Nucleus accumbens (tissue), 56 donors: ENCODE results near the gene VMAC.
"Not testable (repeated sequence)": the region's sequence is repeated elsewhere in the genome, so short reads cannot be mapped to it uniquely, and the experiment has no call there.

Source experiments
- DNase-seq, 56 donors: peaks; one replicate each; lab custom pipeline; 2025; lab: John Stamatoyannopoulos, UW

Gene VMAC, protein sequence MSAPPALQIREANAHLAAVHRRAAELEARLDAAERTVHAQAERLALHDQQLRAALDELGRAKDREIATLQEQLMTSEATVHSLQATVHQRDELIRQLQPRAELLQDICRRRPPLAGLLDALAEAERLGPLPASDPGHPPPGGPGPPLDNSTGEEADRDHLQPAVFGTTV

DNA sequence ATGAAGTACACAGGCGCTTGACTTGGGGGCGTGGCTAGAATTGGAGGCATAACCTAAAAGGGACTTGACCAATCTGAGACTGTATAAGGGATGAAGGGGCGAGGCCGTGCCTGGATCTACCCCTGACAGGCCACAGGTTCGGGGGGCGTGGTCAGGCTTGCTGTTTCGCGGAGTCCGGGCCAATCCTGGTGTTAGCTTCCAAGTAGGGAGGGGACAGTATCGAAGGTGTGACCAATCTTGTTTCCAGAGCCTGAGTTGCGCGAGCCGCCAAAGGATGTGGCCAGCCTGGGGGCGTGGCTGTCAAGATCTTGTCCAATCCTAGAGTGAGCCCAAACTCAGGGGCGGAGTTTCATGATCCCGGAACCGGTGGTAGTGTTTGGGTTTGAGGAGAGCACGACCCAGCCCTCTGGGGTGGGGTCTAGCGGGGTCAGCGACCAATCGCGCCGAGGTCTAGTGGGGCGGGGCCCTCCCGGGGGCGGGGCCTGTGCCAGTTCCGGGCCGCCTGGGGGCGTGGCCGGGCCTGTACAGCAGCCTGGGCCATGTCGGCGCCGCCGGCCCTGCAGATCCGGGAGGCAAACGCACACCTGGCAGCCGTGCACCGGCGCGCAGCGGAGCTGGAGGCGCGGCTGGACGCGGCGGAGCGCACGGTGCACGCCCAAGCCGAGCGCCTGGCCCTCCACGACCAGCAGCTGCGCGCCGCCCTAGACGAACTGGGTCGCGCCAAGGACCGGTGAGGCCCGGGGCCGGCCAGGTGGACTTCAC, at the start of gene VMAC:
Gene VMAC (plus strand): TSS at position 521 of the 762 bp plus-strand sequence. CDS start 19 bp downstream, at position 540.
- DNase-seq = peak; percentile 96 to 100 (median 100)

DNA sequence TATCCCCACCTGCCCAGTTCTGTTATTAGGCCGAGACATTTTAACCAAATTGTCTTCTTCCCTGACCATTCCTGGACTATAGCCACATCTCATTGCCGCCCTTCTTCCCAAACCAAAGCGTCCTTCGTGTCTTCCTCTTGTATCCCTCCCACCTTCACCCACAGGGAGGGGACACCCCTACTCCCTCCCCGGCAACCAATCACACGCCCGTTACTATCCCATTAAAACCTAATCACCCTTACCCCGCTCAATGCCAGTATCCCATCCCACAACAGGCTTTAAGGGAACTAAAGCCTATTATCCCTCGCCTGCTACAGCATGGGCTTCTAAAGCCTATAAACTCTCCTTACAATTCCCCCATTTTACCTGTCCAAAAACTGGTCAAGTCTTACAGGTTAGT, 49.5 kb upstream of the VMAC start:
- not testable (repeated sequence) for DNase-seq

- no peak for DNase-seq
These were observed 47.2 kb upstream of the VMAC start for GRCh38 chr19:5857203-5858081.

GRCh38 chr19:5863030-5863665, 41.5 kb upstream of the VMAC start:
- DNase-seq = no peak

GRCh38 chr19:5864013-5864720, 40.5 kb upstream of the VMAC start:
- peak in 1 of 56 donors; percentile 39 for DNase-seq

- DNase-seq = no peak
These were observed 39.8 kb upstream of the VMAC start for GRCh38 chr19:5864725-5865486.

DNA sequence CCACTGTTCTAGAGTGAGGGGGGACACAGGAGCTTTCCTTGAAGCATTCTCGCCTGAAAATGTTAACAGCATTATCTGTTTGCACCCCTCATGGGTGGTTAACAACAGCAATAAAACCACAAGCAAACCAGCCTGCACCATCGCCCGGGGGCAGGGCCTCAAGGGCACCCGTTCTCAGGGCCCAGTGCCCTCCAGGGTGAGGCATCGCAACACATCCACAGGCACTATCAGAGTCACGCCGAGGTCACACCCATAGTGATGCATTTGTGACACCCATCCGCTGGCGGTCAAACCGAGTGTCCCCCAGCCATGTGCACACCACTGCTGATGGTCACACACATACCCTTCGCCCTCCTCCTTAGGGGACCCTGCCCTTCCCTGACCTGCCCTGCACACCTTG, 38.9 kb upstream of the VMAC start:
- no peak for DNase-seq

DNA sequence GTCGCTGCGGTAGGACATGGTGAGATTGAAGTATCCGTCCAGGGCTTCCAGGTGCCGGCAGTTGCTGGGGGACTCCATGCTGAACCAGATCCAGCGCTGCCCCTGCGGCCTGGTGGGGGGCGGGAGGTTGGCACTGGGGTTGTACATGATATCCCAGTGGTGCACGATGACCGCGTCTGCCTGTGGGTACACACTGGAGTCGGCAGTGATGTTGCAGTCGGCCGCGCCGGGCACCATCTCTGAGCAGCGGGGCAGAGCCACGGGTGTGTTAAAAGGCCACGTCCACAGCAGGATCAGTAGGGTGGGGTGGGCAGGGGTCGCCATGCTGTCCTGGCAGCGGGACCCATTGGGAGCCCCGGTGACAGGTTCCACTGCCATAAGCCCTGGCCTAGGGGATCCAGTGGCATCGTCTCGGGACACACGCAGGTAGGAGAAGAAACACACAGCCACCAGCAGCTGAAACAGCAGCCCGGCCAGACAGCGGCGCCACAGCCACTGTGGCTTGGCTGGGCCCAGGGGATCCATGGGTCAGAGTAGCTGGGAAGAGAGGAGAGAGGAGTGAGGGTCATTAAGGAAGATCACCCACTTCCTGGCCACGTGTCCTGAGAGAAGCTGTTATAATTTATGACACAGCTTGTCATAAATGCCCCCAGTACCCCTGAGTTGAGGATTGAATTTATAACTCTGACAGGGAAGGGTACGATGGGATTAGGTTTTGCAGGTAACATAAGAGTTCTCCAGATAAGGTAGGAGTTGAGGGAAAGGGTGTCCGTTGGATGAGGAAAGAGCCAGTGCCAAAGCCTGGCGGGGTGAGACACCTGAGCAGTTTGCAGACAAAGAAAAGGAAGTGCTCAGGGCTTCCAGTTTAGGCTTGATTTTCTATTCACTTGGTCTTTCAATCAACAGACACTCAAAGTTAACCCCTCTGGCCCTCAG, 37.2 kb upstream of the VMAC start:
- DNase-seq = no peak

GRCh38 chr19:5870986-5871394, 33.7 kb upstream of the VMAC start:
- DNase-seq = no peak

DNA sequence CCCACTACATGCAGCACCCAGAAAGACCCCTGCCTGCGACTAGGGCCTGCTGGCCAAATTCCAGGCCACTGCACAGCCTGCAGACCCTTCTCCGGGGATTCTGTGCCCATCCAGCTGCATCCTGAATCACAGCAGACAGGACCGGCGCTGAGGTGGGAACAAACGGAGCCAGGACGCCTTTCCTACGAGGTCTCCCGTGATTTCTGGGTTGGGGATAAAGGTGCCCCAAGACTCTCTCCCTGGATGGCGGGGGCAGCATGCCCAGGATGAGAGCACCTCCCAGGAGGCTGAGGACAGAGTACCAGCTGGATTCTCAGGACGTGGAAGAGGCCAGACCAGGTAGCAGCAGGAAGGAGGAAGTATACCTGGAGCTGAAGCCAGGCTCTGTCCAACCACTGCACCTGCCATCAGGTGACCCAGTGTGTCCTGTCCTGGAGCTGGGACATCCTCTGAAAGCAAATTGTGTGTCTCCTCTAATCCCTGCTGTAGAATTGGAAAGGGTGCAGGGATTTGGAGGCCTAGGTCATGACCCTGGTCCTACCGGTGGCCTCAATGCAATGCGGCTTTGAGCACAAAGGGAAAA, 31.0 kb upstream of the VMAC start:
- DNase-seq = no peak

DNA sequence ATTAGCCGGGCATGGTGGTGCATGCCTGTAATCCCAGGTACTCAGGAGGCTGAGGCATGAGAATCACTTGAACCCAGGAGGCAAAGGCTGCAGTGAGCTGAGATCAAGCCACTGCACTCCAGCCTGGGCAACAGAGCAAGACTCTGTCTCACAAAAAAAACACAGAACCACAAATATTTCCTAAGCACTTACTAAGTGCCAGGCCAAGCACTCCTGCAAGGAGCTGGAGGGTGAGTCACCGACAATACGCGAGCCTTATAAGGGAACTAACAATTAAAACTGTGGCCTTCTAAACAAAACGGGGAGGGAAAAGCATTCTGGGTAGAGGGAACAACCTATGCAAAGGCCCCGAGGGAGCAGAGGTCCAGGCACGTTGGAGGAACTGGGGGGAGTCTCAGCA, 30.2 kb upstream of the VMAC start:
- DNase-seq = not testable (repeated sequence)

DNA sequence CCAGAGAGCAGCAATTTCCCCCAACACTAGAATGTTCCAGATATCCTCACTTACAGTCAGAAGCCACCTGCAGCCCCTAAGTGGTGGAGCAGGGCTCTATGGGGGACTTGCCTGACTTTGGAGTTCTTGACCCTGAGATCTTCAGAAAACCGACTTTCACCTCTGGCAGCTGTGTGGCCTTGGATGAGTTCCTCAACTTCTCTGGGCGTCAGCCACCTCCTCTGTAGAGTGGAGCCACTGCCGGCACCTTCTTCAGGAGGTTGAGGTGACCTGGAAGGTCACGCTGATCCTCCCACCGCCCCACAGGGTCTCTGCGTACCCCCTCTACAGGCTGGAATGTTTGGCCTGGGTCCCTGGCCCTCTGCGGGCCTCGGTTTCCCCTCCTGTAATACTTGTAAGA, 27.2 kb upstream of the VMAC start:
- DNase-seq = no peak

DNA sequence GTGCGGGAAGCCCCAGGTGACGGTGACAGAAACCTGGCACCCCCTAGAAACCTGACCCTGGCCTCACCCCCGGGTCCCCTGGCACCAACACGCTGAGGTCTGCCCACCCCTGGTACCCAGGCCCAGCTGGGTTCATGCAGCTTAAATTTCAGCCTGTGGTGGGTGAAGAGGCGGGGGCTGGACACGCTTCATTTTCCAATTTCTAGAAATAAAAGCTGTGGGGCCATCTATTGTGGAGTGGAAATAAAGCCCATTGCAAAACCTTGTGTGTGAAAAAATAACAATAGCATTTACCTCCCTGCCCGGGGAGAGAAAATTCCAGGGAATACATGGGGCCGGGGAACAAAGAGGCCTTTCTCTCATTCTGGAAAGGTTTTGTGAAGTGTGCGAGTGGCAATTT, 26.8 kb upstream of the VMAC start:
- DNase-seq = no peak

DNA sequence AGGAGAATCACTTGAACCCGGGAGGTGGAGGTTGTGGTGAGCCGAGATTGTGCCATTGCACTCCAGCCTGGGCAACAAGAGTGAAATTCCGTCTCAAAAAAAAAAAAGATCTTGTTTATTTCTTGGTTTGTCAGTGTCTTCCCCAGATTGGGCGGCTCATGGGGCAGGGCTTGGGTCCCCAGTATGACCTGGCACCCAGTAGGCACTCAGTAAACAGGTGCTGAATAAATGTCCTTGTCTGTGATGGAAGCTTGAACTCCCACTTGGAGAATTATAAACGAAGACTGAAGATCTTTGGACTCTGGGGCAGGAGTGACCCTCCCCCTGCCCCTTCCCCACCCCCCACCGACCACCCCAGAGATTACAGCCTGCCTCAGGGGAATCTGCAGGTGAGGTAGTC, 24.5 kb upstream of the VMAC start:
- no peak for DNase-seq

DNA sequence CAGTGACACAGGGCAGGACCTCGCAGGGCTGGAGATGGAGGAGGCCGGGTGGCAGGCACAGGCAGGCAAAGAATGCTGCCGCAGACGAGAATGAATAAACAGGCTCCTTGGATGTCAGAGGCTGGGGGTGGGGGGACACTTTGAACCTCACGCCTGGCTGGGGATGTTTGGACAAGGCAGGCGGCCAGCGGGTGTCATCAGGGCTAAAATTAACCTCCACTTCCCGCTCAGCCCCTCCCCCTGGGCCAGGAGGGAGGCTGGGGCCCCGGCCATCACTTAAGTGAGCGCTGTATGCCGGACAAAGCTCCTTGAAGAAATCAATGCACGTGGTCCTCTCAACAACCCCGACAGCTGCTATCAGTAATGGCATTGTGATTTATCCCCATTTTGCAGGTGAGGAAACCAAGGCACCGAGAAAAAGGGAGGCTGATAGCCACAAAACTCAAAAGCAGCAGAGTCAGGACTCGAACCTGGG, 24.0 kb upstream of the VMAC start:
- peak in 3 of 56 donors; percentile 5 to 38 (median 12) for DNase-seq

DNA sequence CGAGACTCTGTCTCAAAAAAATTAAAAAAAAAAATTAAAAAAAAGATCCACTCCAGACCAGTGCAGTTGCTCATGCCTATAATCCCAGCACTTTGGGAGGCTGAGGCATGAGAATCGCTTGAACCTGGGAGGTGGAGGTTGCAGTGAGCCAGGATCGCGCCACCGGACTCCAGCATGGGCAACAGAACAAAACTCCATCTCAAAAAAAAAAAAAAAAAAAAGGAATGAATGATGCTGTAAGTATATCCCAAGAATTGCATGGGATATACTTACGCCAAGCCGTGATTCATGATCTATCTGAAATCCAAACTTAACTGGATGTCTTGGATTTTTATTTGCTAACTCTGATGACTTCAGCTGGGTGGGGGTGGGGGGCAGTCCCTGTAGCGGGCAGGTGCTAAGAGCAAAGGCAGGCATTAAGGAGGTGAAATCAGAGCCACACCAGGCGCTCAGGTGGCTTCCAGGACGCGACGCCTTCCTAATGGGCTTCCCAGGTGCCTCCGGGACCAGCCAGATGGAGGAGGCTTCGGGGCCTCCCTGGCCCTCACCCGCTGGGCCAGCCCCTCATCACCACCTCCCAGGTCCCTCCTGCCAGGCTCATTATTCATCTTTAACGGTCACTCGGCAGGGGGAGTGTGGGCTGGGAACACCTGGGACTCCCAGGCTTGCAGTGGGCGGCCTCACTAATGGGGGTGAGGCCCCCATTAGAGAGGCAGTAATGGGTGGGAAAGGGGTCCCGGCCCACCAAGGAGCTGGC, 23.0 kb upstream of the VMAC start:
- no peak for DNase-seq

DNA sequence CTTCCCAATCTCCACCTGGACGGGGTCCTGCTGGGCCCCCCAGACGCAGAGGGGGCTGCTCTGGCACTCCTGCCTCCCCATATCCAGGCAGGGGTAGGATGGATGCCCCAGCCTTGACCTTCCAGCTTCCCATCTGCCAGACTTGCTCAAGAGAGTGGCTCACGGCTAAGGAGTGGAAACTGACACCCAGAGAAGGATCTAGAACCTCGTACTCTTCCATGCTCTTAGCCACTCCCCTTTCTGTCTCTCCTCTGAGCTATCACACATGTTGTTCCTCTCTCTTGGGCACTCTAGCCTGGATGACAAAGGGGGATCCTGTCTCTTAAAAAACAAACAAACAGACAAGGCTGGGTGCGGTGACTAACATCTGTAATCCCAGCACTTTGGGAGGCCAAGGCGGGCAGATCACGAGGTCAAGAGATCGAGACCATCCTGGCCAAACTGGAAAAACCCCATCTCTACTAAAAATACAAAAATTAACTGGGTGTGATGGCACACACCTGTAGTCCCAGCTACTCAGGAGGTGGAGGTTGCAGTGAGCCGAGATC, 22.2 kb upstream of the VMAC start:
- no peak for DNase-seq
